ENCODE data around the gene FREM1. TPM values are rescaled to one million over a fixed set of nuclear protein-coding genes. Genes with fewer than 3 reads are reported as not detected.

The FREM1 gene
- total RNA-seq, 1 donor from 2014 or later, result 57.5 TPM

GRCh38 chr9:14831074-14831473, 79.2 kb downstream of the FREM1 start:
- Mint-ChIP-seq H3K9me3 (peaks cover 10% of the 10 kb centered on the region), H3K36me3 (ENCODE audit: low read depth) (peaks cover 66% of the 10 kb centered on the region), H3K27me3 (ENCODE audit: low read depth) (no peaks in the 10 kb centered on the region), H3K4me1 (no peaks in the 10 kb centered on the region), H3K4me3 (no peak overlapping the region), H3K27ac (ENCODE audit: unreplicated experiment) (no peak overlapping the region)
- no peak for DNase-seq (ENCODE audit: low read depth, low spot score)
- no peak for TF ChIP-seq CTCF (conservative IDR thresholded peaks at IDR 0.05)

- H3K27me3 Mint-ChIP-seq (ENCODE audit: low read depth), result no peaks in the 10 kb centered on the region
- TF ChIP-seq CTCF (conservative IDR thresholded peaks at IDR 0.05), result no peak
- no peak overlapping the region for H3K4me3 Mint-ChIP-seq
- H3K36me3 Mint-ChIP-seq (ENCODE audit: low read depth), result peaks cover 65% of the 10 kb centered on the region
- DNase-seq (ENCODE audit: low read depth, low spot score), result no peak
- H3K27ac Mint-ChIP-seq (ENCODE audit: unreplicated experiment), result no peak overlapping the region
- no peaks in the 10 kb centered on the region for H3K4me1 Mint-ChIP-seq
- H3K9me3 Mint-ChIP-seq, result peaks cover 10% of the 10 kb centered on the region
These were observed 80.2 kb downstream of the FREM1 start for GRCh38 chr9:14830057-14830456.

- Mint-ChIP-seq H3K36me3 (ENCODE audit: low read depth) (peaks cover 62% of the 10 kb centered on the region), H3K27me3 (ENCODE audit: low read depth) (no peaks in the 10 kb centered on the region), H3K4me1 (no peaks in the 10 kb centered on the region), H3K4me3 (no peak overlapping the region), H3K9me3 (peaks cover 10% of the 10 kb centered on the region), H3K27ac (ENCODE audit: unreplicated experiment) (no peak overlapping the region)
- no peak for DNase-seq (ENCODE audit: low read depth, low spot score)
- TF ChIP-seq CTCF (conservative IDR thresholded peaks at IDR 0.05), result no peak
These were observed 81.0 kb downstream of the FREM1 start for GRCh38 chr9:14829204-14829603.

- no peaks in the 10 kb centered on the region for H3K4me1 Mint-ChIP-seq
- no peak overlapping the region for H3K4me3 Mint-ChIP-seq
- TF ChIP-seq CTCF (conservative IDR thresholded peaks at IDR 0.05), result no peak
- H3K27ac Mint-ChIP-seq (ENCODE audit: unreplicated experiment), result no peak overlapping the region
- no peak for DNase-seq (ENCODE audit: low read depth, low spot score)
- no peaks in the 10 kb centered on the region for H3K27me3 Mint-ChIP-seq (ENCODE audit: low read depth)
- peaks cover 10% of the 10 kb centered on the region for H3K9me3 Mint-ChIP-seq
- peaks cover 56% of the 10 kb centered on the region for H3K36me3 Mint-ChIP-seq (ENCODE audit: low read depth)
These were observed 82.4 kb downstream of the FREM1 start for GRCh38 chr9:14827805-14828204.

- H3K9me3 Mint-ChIP-seq, result no peaks in the 10 kb centered on the region
- no peak overlapping the region for H3K27ac Mint-ChIP-seq (ENCODE audit: unreplicated experiment)
- H3K4me1 Mint-ChIP-seq, result no peaks in the 10 kb centered on the region
- TF ChIP-seq CTCF (conservative IDR thresholded peaks at IDR 0.05), result no peak
- no peaks in the 10 kb centered on the region for H3K27me3 Mint-ChIP-seq (ENCODE audit: low read depth)
- DNase-seq (ENCODE audit: low read depth, low spot score), result no peak
- H3K36me3 Mint-ChIP-seq (ENCODE audit: low read depth), result peaks cover 37% of the 10 kb centered on the region
- H3K4me3 Mint-ChIP-seq, result no peak overlapping the region
These were observed 85.7 kb downstream of the FREM1 start for GRCh38 chr9:14824481-14824880.

GRCh38 chr9:14823800-14824199, 86.4 kb downstream of the FREM1 start:
- no peaks in the 10 kb centered on the region for H3K4me1 Mint-ChIP-seq
- no peaks in the 10 kb centered on the region for H3K9me3 Mint-ChIP-seq

More at GRCh38 chr9:14823800-14824199, 86.4 kb downstream of the FREM1 start:
- no peak for TF ChIP-seq CTCF (conservative IDR thresholded peaks at IDR 0.05)
- peaks cover 37% of the 10 kb centered on the region for H3K36me3 Mint-ChIP-seq (ENCODE audit: low read depth)
- H3K27me3 Mint-ChIP-seq (ENCODE audit: low read depth), result no peaks in the 10 kb centered on the region
- DNase-seq (ENCODE audit: low read depth, low spot score), result no peak
- no peak overlapping the region for H3K27ac Mint-ChIP-seq (ENCODE audit: unreplicated experiment)
- no peak overlapping the region for H3K4me3 Mint-ChIP-seq

Measured in neural crest cell (in vitro differentiated cells).